K562 (cell line): ENCODE data around the gene TAF3. TPM values are rescaled to one million over a fixed set of nuclear protein-coding genes. Genes with fewer than 3 reads are reported as not detected.

Source experiments
- AFF4 ChIP-seq: sonication (generic); formaldehyde crosslinking; IDR thresholded peaks from 2 replicates; pipeline ENCODE4 v1.8.0; 2023; ENCODE audit warnings: mild to moderate bottlenecking, missing genetic modification reagents
- BDP1 ChIP-seq: IDR thresholded peaks from 3 replicates; pipeline ENCODE4 v1.6.1; 2011; ENCODE audit not compliant: insufficient read length, insufficient read depth
- ELF4 ChIP-seq: fragments of 450-650 bp; formaldehyde crosslinking; IDR thresholded peaks from 2 replicates; pipeline ENCODE4 v1.4.0; 2022; ENCODE audit warnings: missing genetic modification characterization
- FOXK2 ChIP-seq, 2 experiments: fragments of 450-650 bp; IDR thresholded peaks in 1 of 2; conservative IDR thresholded peaks in 1 of 2; 2 replicates each; pipeline ENCODE4 v1.6.1; 2016; ENCODE audit warnings: low read depth in 2 of 2, mild to moderate bottlenecking in 1 of 2
- HMG20B ChIP-seq: fragments of 250-450 bp; sonication (Bioruptor Pico); IDR thresholded peaks from 2 replicates; pipeline ENCODE4 v1.5.0; 2021; ENCODE audit warnings: mild to moderate bottlenecking
- KAT2B ChIP-seq: IDR thresholded peaks from one replicate; pipeline ENCODE4 v1.6.1; 2012; ENCODE audit warnings: low read depth, mild to moderate bottlenecking, control low read depth, inconsistent platforms, low read length, moderate library complexity
- RAD51 ChIP-seq: fragments of 450-650 bp; IDR thresholded peaks from 2 replicates; pipeline ENCODE4 v1.7.1; 2016; ENCODE audit warnings: low read depth, mild to moderate bottlenecking, borderline replicate concordance
- ZBTB17 ChIP-seq: fragments of 450-650 bp; formaldehyde crosslinking; IDR thresholded peaks from 2 replicates; pipeline ENCODE4 v1.4.0; 2020; ENCODE audit warnings: mild to moderate bottlenecking
- ZNF655 ChIP-seq: fragments of 250-450 bp; sonication (Bioruptor Pico); IDR thresholded peaks from 2 replicates; pipeline ENCODE4 v1.5.0; 2021
- polyA plus RNA-seq, 8 experiments: library from polyadenylated mRNA; depleted of rRNA in 4 of 8; stranded (reverse) in 5 of 8; unstranded in 3 of 8; fragments of >200 nt; fragmentation: Nextera tagmentation in 2 of 8; fragmentation: Illumina TruSeq in 1 of 8; extraction: Ambion mirVana in 2 of 8; extraction: Trizol in 1 of 8; gene quantifications; 2 replicates each; pipeline versions ENCODE4 v1.2.1 to v1.2.3, GENCODE V29; 2011 to 2014; ENCODE audit warnings: inconsistent platforms in 1 of 8, missing spikeins in 1 of 8
- total RNA-seq, 7 experiments: library from RNA; depleted of rRNA in 6 of 7; stranded (reverse); fragments of >200 nt in 6 of 7; fragmentation: Illumina TruSeq in 2 of 7; extraction: Trizol in 2 of 7; gene quantifications; 2 replicates each; pipeline versions ENCODE4 v1.2.1 to v1.2.3, GENCODE V29; 2011 to 2021; ENCODE audit warnings: low replicate concordance in 1 of 7

TAF3 gene
- total and polyA plus RNA-seq, 9 of the 15 experiments (the other 6 are each of a cell fraction or from before 2014, with no cell fraction given): 1.5 to 9.9 (median 4.1) TPM

GRCh38 chr10:8064436-8064835 lies 246.1 kb downstream of the TAF3 start (continued):
- TF ChIP-seq AFF4 (no peak), BDP1 (no peak), ZNF655 (no peak), KAT2B (no peak), ZBTB17 (no peak), RAD51 (no peak), ELF4 (CRISPR knock-in tag) (no peak), FOXK2 (conservative IDR thresholded peaks at IDR 0.05 in 1 of 2, IDR thresholded peaks at IDR 0.05 in 1 of 2; ENCODE audit: low read depth in 2 of 2) (no peak), HMG20B (no peak)
